ENCODE data around the gene SFMBT1.

DNA sequence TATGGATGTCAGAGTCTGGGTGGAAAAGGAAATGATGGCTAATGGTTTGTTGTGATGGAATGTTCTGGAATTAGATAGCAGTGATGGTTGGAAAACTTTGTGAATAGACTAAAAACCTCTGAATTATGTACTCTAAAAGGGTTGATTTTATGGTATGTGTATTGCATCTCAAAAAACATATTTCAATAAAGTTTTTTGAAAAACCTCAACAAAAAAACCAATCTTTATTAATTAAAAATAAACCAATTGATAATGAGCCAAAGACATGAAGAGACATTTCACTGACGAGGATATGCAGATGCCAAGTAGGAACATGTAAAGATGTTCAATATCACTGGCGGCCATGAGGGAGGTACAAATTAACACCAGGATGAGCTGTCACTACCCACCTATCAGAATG is 78.5 kb downstream of the SFMBT1 start:
- no peak for TF ChIP-seq POLR2A (IDR thresholded peaks at IDR 0.05)
- TF ChIP-seq, protein P1, sequence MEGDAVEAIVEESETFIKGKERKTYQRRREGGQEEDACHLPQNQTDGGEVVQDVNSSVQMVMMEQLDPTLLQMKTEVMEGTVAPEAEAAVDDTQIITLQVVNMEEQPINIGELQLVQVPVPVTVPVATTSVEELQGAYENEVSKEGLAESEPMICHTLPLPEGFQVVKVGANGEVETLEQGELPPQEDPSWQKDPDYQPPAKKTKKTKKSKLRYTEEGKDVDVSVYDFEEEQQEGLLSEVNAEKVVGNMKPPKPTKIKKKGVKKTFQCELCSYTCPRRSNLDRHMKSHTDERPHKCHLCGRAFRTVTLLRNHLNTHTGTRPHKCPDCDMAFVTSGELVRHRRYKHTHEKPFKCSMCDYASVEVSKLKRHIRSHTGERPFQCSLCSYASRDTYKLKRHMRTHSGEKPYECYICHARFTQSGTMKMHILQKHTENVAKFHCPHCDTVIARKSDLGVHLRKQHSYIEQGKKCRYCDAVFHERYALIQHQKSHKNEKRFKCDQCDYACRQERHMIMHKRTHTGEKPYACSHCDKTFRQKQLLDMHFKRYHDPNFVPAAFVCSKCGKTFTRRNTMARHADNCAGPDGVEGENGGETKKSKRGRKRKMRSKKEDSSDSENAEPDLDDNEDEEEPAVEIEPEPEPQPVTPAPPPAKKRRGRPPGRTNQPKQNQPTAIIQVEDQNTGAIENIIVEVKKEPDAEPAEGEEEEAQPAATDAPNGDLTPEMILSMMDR (IDR thresholded peaks at IDR 0.05): no peak
- no peak for TF ChIP-seq POLR2AphosphoS5 (IDR thresholded peaks at IDR 0.05)
